LNCAP (cell line): ENCODE measurements around the gene ABHD12.

Source experiments
- TF ChIP-seq, protein P1 (sequence below): fragments of 450-650 bp; IDR thresholded peaks from 2 replicates; pipeline ENCODE4 v1.5.1; 2017; ENCODE audit warnings: mild to moderate bottlenecking

ABHD12 gene

DNA sequence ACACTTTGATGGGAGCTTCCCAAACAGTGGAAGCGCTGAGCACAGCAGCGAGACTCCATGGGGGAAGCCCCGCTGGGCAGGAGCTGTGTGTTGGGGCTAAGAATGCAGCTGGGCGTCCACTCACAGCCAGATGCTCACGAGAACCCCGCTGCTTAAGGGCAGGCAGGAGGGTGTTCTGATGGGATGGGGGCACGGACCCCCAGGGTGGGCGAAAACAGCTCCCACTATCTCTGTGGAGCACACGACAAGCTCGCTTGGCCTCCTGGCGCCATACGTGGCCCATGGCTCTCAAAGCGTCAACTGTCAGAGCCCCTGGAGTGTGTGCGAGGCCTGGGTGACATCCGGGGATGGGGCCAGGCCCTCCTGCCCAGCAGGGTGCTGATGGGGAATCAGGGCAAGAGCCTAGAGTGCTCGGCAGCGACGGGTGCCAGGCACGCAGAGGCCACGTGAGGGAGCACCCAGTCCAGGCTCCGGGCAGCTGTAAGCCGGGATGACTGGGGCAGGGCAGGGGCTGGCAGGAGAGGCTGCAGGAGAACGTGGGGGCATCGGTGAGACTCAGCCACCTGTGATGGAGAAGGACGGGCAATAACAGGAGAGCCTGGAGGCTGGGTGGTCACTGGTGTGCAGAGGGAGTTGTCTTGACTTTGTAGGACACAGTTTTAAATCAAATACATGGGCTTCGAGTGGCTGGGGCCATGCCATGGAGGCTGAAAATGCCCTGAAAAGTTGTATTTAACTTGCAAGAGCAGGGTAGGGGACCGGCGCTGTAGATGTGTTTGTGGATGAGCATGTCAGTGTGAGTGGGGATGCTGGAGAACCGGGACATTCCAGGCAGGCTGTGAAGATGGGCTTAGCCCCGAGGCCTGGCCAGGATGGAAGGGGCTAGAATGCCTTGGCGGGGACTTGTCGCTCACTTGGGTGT, 115.5 kb downstream of the ABHD12 start:
- TF ChIP-seq, protein P1, sequence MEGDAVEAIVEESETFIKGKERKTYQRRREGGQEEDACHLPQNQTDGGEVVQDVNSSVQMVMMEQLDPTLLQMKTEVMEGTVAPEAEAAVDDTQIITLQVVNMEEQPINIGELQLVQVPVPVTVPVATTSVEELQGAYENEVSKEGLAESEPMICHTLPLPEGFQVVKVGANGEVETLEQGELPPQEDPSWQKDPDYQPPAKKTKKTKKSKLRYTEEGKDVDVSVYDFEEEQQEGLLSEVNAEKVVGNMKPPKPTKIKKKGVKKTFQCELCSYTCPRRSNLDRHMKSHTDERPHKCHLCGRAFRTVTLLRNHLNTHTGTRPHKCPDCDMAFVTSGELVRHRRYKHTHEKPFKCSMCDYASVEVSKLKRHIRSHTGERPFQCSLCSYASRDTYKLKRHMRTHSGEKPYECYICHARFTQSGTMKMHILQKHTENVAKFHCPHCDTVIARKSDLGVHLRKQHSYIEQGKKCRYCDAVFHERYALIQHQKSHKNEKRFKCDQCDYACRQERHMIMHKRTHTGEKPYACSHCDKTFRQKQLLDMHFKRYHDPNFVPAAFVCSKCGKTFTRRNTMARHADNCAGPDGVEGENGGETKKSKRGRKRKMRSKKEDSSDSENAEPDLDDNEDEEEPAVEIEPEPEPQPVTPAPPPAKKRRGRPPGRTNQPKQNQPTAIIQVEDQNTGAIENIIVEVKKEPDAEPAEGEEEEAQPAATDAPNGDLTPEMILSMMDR = no peak

- TF ChIP-seq, protein P1 = no peak
Observed at GRCh38 chr20:25274481-25274880, 116.2 kb downstream of the ABHD12 start.

DNA sequence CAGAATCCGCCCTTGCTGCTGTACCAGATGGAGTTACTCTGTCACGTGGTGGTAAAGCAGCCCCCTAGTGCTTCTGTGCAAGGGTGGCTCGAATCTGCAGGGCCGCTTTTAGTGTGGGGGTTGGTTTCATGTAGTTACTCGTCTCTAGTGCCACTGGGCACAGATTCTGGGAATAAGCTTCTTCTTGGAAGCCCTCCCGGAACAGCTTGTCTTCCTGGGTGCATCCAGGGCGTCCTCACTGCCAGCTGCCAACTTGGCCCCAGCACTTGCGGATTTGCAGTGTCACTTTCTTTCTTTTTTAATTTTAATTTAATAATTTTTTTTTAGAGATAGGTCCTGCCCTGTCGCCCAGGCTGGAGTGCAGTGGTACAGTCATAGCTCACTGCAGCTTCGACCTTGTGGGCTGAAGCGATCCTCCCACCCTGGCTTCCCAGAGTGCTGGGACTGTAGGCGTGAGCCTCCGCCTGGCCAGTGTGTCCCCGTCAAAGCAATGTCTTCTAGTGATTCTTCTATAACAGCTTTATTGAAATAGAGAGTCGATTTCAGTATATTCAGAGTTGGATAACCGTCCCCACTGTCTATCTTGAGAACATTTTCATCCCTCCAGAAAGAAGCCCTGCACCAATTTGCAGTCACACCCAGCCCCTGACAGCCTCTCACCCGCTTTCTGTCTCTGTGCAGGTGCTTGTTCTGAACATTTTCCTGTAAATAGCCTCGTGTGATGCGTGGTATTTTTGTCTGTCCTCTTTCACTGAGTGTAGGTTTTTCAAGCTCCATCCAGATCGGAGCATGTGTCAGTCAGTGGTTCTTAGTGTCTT, 116.9 kb downstream of the ABHD12 start:
- TF ChIP-seq, protein P1 = no peak

DNA sequence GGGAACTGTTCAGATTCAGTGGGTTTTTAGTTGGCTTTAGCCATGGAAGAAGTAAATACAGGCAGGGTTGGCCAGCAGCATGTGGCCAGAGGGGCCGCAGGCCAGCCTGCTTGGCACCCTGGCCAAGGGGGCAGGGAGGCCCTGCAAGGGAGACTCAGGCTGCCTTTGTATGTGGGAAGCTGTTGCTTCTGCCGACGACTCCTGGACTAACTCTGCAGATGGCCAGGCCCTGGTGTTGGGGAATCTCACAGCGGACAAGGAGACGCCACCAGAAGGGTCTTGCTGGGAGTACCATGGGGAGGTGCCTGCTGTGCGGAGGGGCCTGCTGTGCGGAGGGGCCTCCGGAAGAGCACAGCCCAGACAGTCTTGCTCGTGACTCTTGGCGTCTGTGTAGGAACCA, 117.6 kb downstream of the ABHD12 start:
- TF ChIP-seq, protein P1 = no peak

GRCh38 chr20:25272223-25273000, 118.2 kb downstream of the ABHD12 start:
- TF ChIP-seq, protein P1 = no peak

GRCh38 chr20:25271486-25272222, 119.0 kb downstream of the ABHD12 start:
- TF ChIP-seq, protein P1 = no peak
